GM18511 (cell line): ENCODE data around the gene TRPC4AP.
"Not testable (repeated sequence)": the region's sequence is repeated elsewhere in the genome, so short reads cannot be mapped to it uniquely, and the experiment has no call there.

ENCODE experiments used
- ATAC-seq: cut with Tn5 transposase; IDR thresholded peaks from one replicate; pipeline ENCODE4 v1.9.1; 2021; ENCODE audit warnings: mild to moderate bottlenecking, moderate library complexity; ENCODE audit not compliant: unreplicated experiment

The TRPC4AP gene

GRCh38 chr20:35059612-35060011, 33.0 kb downstream of the TRPC4AP start:
- no peak for ATAC-seq

GRCh38 chr20:35059110-35059509, 33.5 kb downstream of the TRPC4AP start:
- no peak for ATAC-seq

GRCh38 chr20:35055445-35056276, 36.9 kb downstream of the TRPC4AP start:
- peak; percentile 61 for ATAC-seq

- ATAC-seq = no peak
Observed at GRCh38 chr20:35054814-35055213, 37.8 kb downstream of the TRPC4AP start.

GRCh38 chr20:35052616-35053015, 40.0 kb downstream of the TRPC4AP start:
- not testable (repeated sequence) for ATAC-seq

- ATAC-seq = no peak
Observed at GRCh38 chr20:35049776-35050352, 42.7 kb downstream of the TRPC4AP start.

GRCh38 chr20:35048739-35049138, 43.9 kb downstream of the TRPC4AP start:
- ATAC-seq = no peak

- no peak for ATAC-seq
Observed at GRCh38 chr20:35042268-35042667, 50.3 kb downstream of the TRPC4AP start.

- no peak for ATAC-seq
Observed at GRCh38 chr20:35040646-35041045, 52.0 kb downstream of the TRPC4AP start.

- no peak for ATAC-seq
Observed at GRCh38 chr20:35039846-35040489, 52.6 kb downstream of the TRPC4AP start.

- no peak for ATAC-seq
Observed at GRCh38 chr20:35039146-35039545, 53.5 kb downstream of the TRPC4AP start.

GRCh38 chr20:35034145-35034544, 58.5 kb downstream of the TRPC4AP start:
- no peak for ATAC-seq

GRCh38 chr20:35030136-35030535, 62.5 kb downstream of the TRPC4AP start:
- no peak for ATAC-seq

- ATAC-seq = no peak
Observed at GRCh38 chr20:35027301-35027700, 65.3 kb downstream of the TRPC4AP start.

GRCh38 chr20:35025116-35025515, 67.5 kb downstream of the TRPC4AP start:
- no peak for ATAC-seq

- no peak for ATAC-seq
Observed at GRCh38 chr20:35023624-35024023, 69.0 kb downstream of the TRPC4AP start.

- no peak for ATAC-seq
Observed at GRCh38 chr20:35021831-35022230, 70.8 kb downstream of the TRPC4AP start.

- ATAC-seq = no peak
Observed at GRCh38 chr20:35021063-35021462, 71.5 kb downstream of the TRPC4AP start.

- ATAC-seq = no peak
Observed at GRCh38 chr20:35020108-35020928, 72.3 kb downstream of the TRPC4AP start.

- no peak for ATAC-seq
Observed at GRCh38 chr20:35018590-35019371, 73.8 kb downstream of the TRPC4AP start.
